Measurements from ENCODE around the gene CTRB2.

GRCh38 chr16:75169899-75170405 is 37.0 kb downstream of the CTRB2 start:
- TF ChIP-seq, protein P1, sequence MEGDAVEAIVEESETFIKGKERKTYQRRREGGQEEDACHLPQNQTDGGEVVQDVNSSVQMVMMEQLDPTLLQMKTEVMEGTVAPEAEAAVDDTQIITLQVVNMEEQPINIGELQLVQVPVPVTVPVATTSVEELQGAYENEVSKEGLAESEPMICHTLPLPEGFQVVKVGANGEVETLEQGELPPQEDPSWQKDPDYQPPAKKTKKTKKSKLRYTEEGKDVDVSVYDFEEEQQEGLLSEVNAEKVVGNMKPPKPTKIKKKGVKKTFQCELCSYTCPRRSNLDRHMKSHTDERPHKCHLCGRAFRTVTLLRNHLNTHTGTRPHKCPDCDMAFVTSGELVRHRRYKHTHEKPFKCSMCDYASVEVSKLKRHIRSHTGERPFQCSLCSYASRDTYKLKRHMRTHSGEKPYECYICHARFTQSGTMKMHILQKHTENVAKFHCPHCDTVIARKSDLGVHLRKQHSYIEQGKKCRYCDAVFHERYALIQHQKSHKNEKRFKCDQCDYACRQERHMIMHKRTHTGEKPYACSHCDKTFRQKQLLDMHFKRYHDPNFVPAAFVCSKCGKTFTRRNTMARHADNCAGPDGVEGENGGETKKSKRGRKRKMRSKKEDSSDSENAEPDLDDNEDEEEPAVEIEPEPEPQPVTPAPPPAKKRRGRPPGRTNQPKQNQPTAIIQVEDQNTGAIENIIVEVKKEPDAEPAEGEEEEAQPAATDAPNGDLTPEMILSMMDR (IDR thresholded peaks at IDR 0.05; ENCODE audit: low read length), result no peak
- no peak for TF ChIP-seq EZH2 (IDR thresholded peaks at IDR 0.05; ENCODE audit: borderline replicate concordance, low read length)
